ENCODE data around the gene HSD11B1L.

DNA sequence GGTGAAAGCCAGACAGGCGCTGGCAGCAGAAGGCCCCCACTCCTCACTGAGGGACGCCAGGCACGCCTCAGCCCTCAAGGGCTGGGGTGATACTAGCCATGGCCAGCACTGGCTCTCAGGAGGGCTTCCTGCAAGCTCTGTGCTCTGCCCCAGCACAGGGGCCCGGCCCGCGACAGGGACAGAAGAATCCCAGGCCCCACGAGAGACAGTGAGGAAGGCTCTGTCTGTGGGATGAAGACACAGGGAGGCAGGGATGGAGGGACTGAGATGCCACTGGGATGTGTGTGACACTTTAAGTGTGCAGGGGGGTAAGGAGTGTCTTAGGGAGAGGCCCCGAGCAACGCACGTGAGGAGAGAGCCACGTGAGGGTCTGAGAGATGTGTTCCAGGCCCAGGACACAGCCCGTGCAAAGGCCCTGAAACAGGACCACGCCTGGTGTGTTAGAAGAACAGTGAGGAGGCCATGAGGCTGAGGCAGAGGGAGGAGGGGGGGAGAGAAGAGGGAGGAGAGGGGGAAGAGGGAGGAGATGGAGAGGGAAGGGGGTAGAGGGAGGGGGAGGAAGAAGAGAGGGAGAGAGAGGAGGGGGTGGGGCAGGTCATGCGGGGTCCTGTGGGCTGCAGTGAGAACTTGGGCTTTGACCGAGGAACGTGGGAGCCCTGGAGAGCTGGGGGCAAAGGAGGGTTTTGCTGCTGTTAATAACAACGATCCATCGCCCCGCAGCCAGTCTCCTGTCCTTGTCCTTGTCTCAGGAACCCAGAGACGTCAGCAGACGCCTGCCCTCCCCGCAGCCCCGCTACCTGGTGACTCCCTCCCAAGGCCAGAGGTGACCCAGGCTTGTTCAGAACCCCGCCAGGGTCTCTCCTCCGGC lies 16.4 kb downstream of the HSD11B1L start:
- TF ChIP-seq, protein P1, sequence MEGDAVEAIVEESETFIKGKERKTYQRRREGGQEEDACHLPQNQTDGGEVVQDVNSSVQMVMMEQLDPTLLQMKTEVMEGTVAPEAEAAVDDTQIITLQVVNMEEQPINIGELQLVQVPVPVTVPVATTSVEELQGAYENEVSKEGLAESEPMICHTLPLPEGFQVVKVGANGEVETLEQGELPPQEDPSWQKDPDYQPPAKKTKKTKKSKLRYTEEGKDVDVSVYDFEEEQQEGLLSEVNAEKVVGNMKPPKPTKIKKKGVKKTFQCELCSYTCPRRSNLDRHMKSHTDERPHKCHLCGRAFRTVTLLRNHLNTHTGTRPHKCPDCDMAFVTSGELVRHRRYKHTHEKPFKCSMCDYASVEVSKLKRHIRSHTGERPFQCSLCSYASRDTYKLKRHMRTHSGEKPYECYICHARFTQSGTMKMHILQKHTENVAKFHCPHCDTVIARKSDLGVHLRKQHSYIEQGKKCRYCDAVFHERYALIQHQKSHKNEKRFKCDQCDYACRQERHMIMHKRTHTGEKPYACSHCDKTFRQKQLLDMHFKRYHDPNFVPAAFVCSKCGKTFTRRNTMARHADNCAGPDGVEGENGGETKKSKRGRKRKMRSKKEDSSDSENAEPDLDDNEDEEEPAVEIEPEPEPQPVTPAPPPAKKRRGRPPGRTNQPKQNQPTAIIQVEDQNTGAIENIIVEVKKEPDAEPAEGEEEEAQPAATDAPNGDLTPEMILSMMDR (IDR thresholded peaks at IDR 0.05) = no peak
- TF ChIP-seq EZH2 (IDR thresholded peaks at IDR 0.05; ENCODE audit: borderline replicate concordance, insufficient read depth, low read depth, low read length, poor library complexity, severe bottlenecking) = no peak
